ENCODE results near the gene ABO. TPM values are rescaled to one million over a fixed set of nuclear protein-coding genes. Genes with fewer than 3 reads are reported as not detected.

Gene ABO
- total and polyA plus RNA-seq, 2 of the 8 experiments (the other 6 are each of a cell fraction or from before 2014, with no cell fraction given): 0.03 TPM; not detected in 1

DNA sequence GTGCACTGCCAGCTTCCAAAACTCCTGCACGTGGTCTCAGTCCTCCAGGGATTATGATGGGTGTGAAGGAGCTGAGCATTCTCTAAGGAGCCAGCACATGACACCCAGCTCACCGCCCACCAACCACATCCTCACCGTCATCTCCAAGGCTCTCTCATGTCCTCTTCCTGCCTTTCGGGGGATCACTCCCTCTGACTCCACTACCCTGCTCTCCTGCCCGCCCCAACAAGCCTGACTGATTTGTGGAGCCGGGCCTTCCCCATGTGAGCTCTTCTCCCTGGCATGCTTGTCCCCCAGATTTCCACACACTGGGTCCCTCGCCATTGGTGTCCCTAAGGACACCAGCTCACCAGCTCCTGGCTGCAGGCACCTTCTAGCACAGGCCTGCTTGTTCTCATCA lies 1.9 kb downstream of the ABO start:
- no peak for DNase-seq (ENCODE audit: low read depth in 1 of 2, low spot score in 2 of 2)
- H3K56ac ChIP-seq (replicated peaks; ENCODE audit: insufficient read length, low read depth, low read length): no peak overlapping the region
- no peak overlapping the region for H2BK20ac ChIP-seq (ENCODE audit: low read length)
- no peak overlapping the region for H3K4me2 ChIP-seq (ENCODE audit: insufficient read depth in 1 of 2, low read depth in 2 of 2, low read length in 2 of 2)
- CTCF ChIA-PET (ENCODE audit: partially characterized antibody): interaction anchor here (0.9 to 2.1 kb wide), 7 partner anchors 11 to 87 kb away, joined by 3 to 12 read pairs (median 4); no protein-coding TSS in a partner anchor
- H4K20me1 ChIP-seq (replicated peaks in 1 of 2; ENCODE audit: control insufficient read depth in 1 of 2, insufficient read depth in 2 of 2, low read length in 2 of 2): no peaks in the 10 kb centered on the region
- H3K79me2 ChIP-seq (ENCODE audit: control insufficient read depth in 1 of 2, insufficient read depth in 2 of 2, low read length in 2 of 2): no peaks in the 10 kb centered on the region
- no peaks in the 10 kb centered on the region; a peak in 1 of 7 replicates for H3K4me1 ChIP-seq (replicated peaks in 1 of 4; ENCODE audit: control insufficient read depth in 3 of 4, insufficient read depth in 4 of 4, low read length in 3 of 4)
- no peak overlapping the region for H3K18ac ChIP-seq (ENCODE audit: extremely low read depth, low read length)
- POLR2A ChIA-PET (ENCODE audit: partially characterized antibody): no interaction called here
- no peaks in the 10 kb centered on the region; a peak in 2 of 8 replicates for H3K36me3 ChIP-seq (ENCODE audit: control insufficient read depth in 2 of 4, insufficient read depth in 4 of 4, low read length in 3 of 4)
- peaks cover 9% of the 10 kb centered on the region; the same call in 1 of the 2 replicates for H3K23me2 ChIP-seq (ENCODE audit: low read depth, low read length)
- TF ChIP-seq EP300 (IDR thresholded peaks at IDR 0.05; ENCODE audit: borderline replicate concordance in 1 of 2, low read depth in 2 of 2, low read length in 2 of 2) (no peak), CREB1 (IDR thresholded peaks at IDR 0.05) (no peak), YY1 (IDR thresholded peaks at IDR 0.05; ENCODE audit: low read depth, low read length) (no peak), EGR1 (IDR thresholded peaks at IDR 0.05; ENCODE audit: borderline replicate concordance, low read depth, low read length) (no peak)
- TF ChIP-seq, protein P1, sequence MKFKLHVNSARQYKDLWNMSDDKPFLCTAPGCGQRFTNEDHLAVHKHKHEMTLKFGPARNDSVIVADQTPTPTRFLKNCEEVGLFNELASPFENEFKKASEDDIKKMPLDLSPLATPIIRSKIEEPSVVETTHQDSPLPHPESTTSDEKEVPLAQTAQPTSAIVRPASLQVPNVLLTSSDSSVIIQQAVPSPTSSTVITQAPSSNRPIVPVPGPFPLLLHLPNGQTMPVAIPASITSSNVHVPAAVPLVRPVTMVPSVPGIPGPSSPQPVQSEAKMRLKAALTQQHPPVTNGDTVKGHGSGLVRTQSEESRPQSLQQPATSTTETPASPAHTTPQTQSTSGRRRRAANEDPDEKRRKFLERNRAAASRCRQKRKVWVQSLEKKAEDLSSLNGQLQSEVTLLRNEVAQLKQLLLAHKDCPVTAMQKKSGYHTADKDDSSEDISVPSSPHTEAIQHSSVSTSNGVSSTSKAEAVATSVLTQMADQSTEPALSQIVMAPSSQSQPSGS (IDR thresholded peaks at IDR 0.05; ENCODE audit: low read length): no peak
- no peak overlapping the region for H3K14ac ChIP-seq (ENCODE audit: insufficient read length)
- no peak overlapping the region for H3K23ac ChIP-seq (ENCODE audit: insufficient read length)
- peaks cover 34 to 51% (median 45%) of the 10 kb centered on the region in 4 experiments for H3K27me3 ChIP-seq (replicated peaks in 1 of 4; ENCODE audit: control insufficient read depth in 3 of 4, extremely low read depth in 1 of 4, insufficient read depth in 3 of 4, low read length in 3 of 4)
- H3K4me3 ChIP-seq (ENCODE audit: extremely low read depth in 1 of 4, insufficient read depth in 2 of 4, low read depth in 3 of 4, low read length in 4 of 4): no peak overlapping the region
- no peak overlapping the region for H2AK5ac ChIP-seq (ENCODE audit: low read depth, low read length)
- H2BK15ac ChIP-seq (ENCODE audit: low read length): no peak overlapping the region
- no peak overlapping the region for H2BK12ac ChIP-seq (ENCODE audit: low read depth, low read length)
- no peak overlapping the region for H2BK5ac ChIP-seq (ENCODE audit: low read depth, low read length)
- H4K8ac ChIP-seq (ENCODE audit: extremely low read depth, insufficient read depth, low read length): no peak overlapping the region
- no peak overlapping the region for H4K5ac ChIP-seq (ENCODE audit: insufficient read length, low read depth, low read length)
- H3K9me3 ChIP-seq (ENCODE audit: insufficient read depth in 2 of 2, low read depth in 1 of 2, low read length in 1 of 2): peaks cover 7 to 9% of the 10 kb centered on the region in 2 experiments; a peak in 3 of 4 replicates
- no peaks in the 10 kb centered on the region for H3K79me1 ChIP-seq (ENCODE audit: low read depth, low read length)
- no peak overlapping the region for H3K27ac ChIP-seq (ENCODE audit: low read depth, low read length)
- 71% methylated on average over 7 of the region's 7 CpGs; no CpG with 5 or more reads in 1 of the 2 experiments for WGBS, 2 experiments (ENCODE audit: extremely low coverage in 1 of 2, insufficient coverage in 1 of 2, insufficient read length in 1 of 2, insufficient replicate concordance in 2 of 2, low coverage in 1 of 2, low lambda C conversion rate in 2 of 2, missing lambda C conversion rate in 1 of 2)
- H2AFZ ChIP-seq (ENCODE audit: low read length): no peak overlapping the region
- FAIRE-seq: no peak
- no peak overlapping the region for H4K91ac ChIP-seq (replicated peaks; ENCODE audit: insufficient read length, low read length)
- no peak overlapping the region for H3K9ac ChIP-seq (replicated peaks in 1 of 4; ENCODE audit: extremely low read depth in 1 of 4, low read depth in 3 of 4, low read length in 3 of 4)
- no peak overlapping the region for H3K4ac ChIP-seq (replicated peaks; ENCODE audit: insufficient read length, low read depth, low read length)
- H2BK120ac ChIP-seq (replicated peaks; ENCODE audit: low read depth, low read length): no peak overlapping the region
